Measurements from ENCODE around the gene SGCD.

DNA sequence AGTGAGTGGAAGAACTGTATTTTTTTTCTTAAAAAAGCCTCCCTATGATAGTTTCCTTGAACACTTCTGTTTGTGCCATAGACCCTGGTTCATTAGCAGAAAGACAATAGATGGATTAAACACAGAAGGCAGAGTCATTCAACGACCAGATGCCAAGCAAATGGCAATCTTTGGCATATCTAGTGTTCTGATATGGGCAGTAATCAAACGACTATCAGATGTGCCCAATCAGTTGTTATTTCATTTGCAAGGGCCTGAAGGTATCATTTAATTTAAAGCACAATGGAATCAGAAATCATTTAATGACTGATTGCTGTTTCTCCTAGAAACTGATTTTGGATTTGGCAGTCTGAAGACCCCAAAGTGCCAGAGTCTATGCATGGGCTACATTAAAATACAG, 61.3 kb downstream of the SGCD start:
- TF ChIP-seq CTCF (IDR thresholded peaks at IDR 0.05) (no peak), SIN3A (IDR thresholded peaks at IDR 0.05; ENCODE audit: borderline replicate concordance, insufficient read depth, low read depth, low read length) (no peak), TCF7L2 (IDR thresholded peaks at IDR 0.05; ENCODE audit: low read depth, low read length) (no peak), REST (IDR thresholded peaks at IDR 0.05; ENCODE audit: insufficient read depth in 1 of 2, low read depth in 2 of 2, low read length in 1 of 2) (no peak)

All from Panc1 (cell line).